Left renal cortex interstitium (tissue), 4 donors: ENCODE results near the gene ICOS. TPM values are rescaled to one million over a fixed set of nuclear protein-coding genes. Genes with fewer than 3 reads are reported as not detected.
"Not testable (repeated sequence)": the region's sequence is repeated elsewhere in the genome, so short reads cannot be mapped to it uniquely, and the experiment has no call there.

Experiments used
- DNase-seq, 4 donors: peaks; one replicate each; pipeline ENCODE4 v3.0.0-alpha.2; 2013; ENCODE audit warnings: low read depth in 4 of 4, low spot score in 2 of 4, missing footprints in 1 of 4
- polyA plus RNA-seq, 4 donors: library from polyadenylated mRNA; unstranded; fragments of 120-200 nt; gene quantifications; one replicate each; pipeline ENCODE4 v1.2.1, GENCODE V29; 2013; ENCODE audit not compliant: insufficient read length in 4 of 4

The ICOS gene
- polyA plus RNA-seq, 4 donors: not detected

DNA sequence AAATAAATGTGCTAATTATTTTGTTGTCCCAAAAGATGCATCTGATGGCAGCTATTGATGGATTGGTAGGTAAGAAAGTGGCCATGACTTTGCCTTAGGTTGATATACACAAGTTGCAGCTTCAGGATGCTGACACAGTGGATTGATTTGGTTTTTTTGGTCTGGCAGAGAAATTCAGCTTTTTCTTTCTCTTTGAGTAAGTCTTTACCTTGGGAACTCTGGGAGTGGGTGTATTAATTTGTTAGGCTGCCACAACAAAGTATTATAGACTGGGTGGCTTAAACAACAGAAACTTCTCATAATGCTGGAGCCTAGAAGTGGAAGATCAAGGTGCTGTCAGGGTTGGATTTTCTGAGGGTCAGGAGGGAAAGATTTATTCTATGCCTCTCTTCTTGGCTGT, 19.8 kb upstream of the ICOS start:
- DNase-seq: no peak

DNA sequence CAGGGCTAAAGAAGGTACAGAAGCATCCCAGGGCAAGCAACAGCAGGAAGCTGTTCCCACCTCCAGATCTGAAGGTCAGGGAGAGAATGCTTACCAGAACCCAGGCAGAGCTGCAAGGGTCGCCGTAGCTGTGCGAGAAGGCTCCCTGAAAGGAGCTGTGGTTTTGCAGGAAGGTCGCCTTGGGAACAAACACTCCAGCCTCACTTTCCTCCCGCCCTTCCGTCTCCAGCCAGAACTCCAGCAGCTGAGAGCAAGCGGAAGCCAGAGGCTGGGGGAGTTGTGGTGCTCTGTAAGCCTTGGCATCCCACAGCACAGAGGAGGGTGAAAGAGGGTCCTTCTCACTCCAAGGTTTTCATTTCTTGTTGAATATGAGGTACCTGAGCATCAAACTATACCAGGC, 18.3 kb upstream of the ICOS start:
- peak in 2 of 4 donors; percentile 31 for DNase-seq

DNA sequence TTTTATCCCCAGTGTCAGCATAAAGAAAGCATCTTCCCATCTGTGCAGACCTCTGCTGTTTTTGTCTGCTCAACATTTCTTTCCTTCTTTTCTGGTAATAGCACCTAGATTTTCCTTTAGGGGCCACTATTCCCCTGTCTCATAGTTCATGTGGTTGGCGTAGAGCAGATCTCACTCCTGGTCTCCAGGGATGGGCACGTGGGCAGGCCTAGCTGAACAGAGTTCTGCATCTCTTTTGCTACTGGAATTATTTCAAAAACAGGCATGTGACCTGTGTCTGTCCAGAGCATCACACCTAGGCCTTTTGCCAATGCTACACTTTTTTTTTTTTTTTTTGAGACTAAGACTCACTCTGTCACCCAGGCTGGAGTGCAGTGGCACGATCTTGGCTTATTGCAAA, 17.7 kb upstream of the ICOS start:
- DNase-seq: no peak

DNA sequence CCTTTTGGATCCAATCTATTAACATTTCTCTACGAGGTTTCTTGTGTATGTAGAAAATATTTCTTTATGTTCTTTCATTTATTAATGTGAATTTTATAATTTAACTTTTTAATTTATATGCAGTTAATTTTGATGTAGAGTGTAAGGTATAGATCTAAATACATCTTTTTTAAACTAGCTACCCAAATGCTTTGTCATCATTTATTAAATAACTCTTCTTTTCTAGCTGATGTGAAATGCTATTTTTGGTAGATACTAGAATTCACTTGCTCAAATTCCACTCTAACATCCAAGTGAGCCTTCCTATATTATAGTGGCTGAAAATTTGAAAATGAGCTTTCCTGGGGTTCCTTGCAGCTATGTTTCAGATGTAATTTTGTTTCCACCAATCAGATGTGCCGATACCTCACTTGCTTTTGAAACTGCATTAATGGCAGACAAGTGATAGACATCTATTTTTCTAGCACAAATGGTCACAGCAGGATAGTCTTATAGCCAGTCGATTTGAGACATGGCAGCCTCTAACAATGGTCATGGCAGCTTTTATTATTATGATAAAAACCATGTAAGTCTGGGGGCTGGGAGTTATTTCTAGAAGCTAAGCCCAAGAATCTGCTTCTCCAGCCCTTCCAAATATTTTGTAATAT, 10.9 kb upstream of the ICOS start:
- DNase-seq: no peak

DNA sequence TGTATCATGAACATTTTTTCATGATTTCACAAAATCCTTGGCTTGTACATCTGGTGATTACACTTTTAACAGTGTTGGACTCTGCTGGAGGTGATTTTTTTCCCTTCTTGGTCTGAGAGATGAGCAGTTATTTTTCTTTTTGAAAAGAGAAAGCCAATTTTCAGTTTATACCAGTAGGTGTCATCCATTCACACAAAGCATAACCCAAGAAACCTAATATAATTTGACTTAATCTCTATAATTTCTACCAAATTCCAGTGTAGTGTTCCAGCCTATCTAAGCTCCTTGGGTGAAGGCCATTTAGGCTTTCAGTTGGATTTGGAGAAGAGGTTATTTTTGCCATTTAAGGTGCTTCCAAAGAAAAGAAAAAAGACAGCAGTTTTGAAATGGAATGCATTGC, 7.7 kb upstream of the ICOS start:
- no peak for DNase-seq

DNA sequence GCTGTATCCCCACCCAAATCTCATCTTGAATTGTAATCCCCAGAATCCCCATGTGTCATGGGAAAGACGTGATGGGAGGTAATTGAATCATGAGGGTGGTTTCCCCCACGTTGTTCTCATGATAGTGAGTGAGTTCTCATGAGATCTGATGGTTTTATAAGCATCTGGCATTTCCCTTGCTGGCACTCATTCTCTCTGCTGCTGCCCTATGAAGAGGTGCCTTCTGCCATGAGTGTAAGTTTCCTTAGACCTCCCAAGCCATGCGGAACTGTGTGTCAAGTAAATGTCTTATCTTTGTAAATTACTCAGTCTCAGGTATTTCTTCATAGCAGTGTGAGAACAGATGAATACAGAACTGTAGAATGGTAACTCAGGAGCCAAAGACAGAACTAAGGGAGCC, 5.3 kb upstream of the ICOS start:
- DNase-seq: not testable (repeated sequence)

DNA sequence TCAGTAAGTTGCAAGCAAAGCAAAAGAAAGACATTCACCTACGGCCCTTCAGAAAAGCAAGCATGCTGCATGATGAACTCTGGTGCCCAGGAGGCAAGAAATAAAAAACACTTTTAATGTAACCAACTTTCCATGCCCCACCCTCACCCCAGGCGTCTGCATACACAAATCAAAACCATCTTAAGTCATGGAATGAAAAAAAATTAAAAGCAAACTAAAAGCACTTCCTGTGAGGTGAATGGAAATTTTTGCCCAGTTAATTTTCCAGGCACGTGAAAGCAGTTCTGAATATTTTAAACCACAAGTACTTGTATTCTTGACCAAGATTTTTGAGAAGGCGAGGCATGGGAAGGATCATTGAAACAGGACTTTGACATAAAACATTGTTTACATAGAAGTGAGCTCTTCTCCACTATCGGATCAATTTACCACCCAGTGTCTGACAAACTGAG, 2.5 kb upstream of the ICOS start:
- no peak for DNase-seq

DNA sequence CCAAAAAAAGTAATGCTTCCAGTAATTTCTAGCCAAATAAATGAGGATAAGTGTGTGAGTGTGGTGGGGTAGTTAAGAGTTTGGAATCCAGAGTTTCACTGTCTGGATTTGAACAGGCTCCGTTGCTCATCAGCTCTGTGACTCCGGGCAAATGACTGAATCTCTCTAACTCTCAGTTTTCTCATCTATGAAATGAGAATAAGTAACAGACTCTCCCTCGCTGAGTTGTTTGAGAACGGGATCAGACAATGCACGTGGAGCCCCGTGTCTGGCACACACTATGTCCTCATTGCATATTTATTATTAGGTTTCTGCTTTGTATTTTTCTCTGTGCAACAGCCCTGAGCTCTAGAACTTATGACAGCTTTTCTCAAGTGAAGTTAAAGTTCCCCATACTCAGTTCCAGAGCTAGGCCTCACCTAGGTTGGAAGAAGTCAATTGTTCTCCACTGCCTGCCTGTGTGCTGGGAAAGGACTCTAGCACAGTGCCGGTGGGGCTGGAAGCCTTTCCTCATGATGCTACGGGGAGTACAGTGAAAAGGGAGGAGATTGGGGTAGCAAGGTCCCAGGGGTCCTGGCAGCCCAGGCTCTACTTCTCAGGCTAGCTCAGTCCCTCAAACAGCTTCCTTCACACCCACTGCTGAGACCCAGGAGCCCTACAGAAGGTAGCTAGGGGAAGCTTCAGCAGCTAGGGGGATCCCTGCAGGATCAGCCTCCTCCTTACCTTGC, 1.7 kb upstream of the ICOS start:
- DNase-seq: no peak

DNA sequence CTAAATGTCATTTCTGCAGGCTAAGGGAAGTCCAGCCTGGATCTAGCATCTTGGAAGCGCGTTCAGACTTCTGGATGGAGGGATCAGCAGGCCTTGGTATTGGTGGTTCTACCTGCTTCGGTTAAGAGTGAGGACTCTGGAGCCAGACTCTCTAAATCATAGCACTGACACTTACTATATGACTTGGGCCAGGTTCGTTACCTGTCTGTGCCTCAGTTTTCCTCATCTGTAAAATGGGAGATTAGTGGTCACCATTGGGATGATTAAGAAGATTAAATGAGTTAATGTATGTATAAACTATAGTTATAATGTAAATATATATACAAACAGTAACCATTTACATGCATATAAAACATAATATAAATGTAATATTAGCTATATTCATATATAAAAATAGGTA, 995 bp upstream of the ICOS start:
- DNase-seq: no peak

DNA sequence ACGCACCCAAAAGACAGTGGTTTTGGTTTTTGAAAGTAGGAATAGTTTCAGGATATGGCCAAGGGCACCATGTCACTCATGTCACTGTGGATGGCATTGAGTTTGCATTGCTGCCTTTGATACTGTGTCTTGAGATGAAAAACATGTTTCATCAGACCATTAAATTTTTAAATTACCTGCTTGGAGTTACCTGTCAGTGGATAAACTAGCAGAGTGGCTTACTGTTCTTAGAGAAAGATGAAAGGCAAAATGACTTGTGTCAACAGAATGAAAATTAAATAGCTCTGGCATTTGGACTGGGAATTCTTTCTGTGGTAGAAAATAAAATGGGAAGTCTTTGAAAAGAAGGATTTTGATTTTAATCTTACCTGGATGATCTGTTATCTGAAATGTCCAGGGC, 386 bp downstream of the ICOS start:
- no peak for DNase-seq

DNA sequence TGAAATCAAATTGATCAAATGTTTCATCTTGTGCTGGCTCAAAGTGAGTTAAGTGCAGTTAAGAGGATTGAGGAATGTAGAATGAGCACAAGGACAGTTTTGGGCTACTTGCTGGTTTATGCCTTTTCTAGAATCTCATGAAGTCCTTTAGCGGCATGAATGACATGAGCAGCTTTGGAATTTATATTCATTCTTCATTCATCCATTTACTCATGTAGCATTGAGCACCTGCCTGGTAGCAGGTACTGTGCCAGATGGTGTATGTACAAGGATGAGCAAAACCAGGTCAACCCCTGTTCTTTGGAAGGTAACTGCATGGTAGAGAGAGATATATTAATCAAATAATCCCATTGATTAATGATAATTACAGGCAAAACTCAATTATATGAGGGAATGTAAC, 1.2 kb downstream of the ICOS start:
- DNase-seq: no peak

DNA sequence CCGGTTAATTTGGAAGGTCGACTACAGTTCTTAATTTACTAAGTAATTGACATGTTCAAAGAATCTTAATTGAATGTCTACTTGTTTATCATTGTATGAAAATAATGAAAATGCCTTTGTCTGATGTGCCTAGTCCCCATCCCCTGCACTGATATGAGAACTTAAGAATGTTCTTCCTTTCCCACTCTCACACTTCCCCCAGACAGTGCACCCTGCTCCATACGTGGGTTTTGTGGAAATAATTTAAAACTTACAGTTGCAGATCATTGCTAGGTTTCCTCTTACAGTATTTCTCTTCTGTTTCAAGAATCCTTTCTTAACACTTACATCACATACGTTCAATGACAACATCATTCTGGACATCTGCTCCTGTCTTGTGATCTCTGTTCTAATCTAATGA, 3.5 kb downstream of the ICOS start:
- no peak for DNase-seq

DNA sequence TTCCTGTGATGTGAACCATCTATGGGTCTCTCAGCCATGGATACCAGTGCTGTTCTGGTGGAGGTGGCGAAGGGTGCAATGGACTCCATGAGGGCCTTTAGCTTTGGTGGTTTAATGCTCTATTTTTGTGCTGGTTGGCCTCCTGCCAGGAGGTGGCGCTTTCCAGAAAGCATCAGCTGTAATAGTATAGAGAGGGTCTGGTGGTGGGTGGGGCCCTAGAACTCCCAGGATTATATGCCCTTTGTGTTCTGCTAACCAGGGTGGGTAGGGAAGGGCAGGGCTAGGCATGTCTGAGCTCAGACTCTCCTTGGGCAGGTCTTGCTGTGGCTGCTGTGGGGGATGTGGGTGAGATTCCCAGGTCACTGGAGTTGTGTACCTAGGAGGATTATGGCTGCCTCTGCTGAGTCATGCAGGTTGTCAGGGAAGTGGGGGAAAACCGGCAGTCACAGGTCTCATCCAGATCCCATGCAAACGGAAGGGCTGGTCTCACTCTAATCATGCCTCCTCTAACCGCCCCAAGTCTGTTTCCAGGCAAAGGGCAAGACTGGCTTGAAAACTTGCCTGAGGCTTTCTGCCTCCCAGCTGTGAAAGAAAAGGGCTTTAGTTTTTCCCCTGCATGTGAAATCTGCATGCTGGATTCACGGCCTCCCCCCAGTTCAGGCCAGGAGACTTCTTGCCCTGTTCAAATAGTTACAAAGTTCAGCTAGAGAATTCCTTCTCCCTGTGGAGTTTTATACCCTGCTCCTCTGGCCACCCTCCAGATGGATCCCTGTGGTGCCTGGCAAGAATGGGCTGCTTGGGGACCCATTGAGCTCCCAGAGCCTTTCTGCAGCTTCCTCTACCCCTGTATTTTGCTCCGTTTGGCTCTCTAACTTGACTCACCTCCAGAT, 7.2 kb downstream of the ICOS start:
- DNase-seq: not testable (repeated sequence)

DNA sequence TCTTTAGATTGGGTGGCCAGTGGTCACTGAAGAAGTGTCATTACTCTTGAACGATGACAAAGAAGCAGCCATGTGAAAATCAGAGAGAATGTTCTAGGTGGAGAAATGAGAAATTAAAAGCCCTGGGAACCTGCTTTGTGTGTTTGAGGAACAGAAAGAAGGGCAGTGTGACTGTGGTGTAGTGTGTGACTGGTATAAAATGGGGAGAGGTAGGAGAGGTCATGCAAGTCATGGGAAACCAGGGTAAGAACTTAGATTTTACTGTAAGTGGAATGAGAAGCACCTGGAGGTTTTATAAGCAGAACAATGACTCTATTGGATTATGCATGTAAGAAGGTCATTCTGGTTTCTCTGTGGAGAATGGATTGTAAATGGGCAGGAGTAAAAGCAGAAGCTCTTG, 12.2 kb downstream of the ICOS start:
- no peak for DNase-seq

DNA sequence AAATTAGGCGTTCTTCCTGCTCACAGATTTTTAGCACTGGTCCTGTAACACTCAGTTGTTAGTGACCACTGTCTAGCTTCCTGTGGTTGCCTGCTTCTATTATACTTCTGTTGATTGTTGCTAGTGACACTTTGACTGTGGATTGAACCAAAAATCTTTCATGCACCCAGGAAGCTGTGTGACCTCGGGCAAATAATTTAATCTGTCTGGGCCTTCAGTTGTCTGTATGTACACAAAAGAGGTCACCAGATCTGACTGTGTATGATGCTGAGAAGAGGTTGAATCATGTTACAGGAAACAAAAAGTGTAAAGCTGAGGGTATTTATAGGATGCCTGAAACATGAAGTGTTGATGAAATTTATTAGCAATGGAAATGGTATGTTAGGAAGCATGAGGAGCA, 12.7 kb downstream of the ICOS start:
- no peak for DNase-seq

DNA sequence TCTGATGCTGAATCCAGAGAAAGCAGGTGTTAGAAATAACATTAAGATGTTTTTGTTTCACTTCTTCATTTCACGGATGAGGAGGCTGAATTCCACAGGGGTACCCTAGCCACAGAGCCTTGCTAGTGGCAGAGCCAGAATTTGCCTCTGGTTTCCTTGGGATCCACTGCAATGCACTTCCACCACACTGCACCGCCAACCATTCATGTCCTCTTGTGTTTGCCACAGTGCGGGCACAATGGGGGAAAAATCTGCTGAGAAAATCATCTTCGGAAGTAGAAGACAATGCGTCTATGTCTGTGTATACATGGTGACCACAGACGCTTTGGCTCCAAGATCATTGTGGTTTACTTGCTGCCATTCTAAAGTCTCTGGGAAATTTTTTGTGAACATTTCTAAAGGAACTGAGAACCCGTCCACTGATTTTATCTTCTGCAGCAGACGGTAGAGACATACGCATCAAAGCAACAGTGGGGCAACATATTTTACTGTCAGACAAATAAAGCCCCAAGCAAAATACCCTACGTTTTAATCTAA, 14.9 kb downstream of the ICOS start:
- no peak for DNase-seq

DNA sequence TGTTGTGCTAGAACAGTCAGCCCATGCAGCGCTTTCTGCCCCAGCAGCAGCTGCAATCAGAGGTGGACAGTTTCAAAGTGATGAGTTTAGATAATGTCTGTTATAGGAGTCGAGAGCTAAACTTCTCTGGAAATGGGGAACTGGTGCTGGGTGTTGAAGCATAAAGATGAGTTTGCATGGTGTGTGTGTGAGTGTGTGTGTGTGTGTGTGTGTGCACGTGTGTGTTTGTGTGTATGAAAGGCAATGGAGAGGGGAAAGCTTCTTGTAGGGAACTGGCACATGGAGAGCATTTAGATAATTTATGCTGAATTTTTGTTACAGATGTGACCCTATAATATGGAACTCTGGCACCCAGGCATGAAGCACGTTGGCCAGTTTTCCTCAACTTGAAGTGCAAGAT, 22.7 kb downstream of the ICOS start:
- DNase-seq: no peak

DNA sequence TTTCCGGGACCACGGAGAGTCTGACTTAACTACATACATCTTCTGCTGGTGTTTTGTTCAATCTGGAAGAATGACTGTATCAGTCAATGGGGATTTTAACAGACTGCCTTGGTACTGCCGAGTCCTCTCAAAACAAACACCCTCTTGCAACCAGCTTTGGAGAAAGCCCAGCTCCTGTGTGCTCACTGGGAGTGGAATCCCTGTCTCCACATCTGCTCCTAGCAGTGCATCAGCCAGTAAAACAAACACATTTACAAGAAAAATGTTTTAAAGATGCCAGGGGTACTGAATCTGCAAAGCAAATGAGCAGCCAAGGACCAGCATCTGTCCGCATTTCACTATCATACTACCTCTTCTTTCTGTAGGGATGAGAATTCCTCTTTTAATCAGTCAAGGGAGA, 23.1 kb downstream of the ICOS start:
- no peak for DNase-seq

DNA sequence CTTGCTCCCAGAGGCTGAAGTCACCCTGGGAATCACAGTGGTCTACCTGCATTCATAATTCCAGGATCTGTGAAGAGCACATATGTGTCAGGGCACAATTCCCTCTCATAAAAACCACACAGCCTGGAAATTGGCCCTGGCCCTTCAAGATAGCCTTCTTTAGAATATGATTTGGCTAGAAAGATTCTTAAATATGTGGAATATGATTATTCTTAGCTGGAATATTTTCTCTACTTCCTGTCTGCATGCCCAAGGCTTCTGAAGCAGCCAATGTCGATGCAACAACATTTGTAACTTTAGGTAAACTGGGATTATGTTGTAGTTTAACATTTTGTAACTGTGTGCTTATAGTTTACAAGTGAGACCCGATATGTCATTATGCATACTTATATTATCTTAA, 24.2 kb downstream of the ICOS start:
- DNase-seq: no peak

DNA sequence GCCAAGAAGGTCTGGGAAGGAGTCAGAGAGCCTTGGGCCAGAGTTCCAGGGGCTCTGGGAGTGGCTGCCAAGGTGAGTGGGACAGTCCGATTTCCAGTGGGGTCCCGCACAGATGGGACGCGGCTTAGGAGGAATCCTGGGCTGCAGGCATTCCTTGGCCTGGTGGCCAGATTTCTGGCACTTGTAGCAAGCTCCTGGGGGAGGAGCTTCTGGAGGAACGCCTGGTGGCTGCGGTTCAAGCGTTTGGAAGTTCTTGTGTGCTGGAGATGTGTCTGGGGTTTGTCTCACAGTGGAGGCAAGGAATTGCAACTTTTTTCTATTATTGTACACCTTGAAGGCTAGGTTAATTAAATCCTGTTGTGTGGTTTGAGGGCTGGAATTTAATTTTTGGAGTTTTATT, 28.6 kb downstream of the ICOS start:
- not testable (repeated sequence) for DNase-seq

DNA sequence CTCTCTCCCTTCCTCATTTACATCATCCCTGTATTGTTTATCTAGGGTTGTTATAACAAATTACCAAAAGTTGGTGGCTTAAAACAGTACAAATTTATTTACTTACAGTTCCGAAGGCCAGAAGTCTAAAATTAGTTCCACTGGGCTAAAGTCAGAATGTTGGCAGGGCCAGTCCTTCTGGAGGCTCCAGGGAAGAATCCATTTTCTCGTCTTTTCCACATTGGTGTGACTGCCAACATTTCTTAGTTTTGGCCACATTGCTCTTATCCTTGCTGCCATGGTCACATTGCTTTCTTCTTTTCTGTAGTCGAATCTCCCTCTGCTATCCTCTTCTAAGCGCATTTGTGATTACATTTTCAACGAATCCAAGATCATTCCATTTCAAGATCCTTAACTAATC, 34.7 kb downstream of the ICOS start:
- DNase-seq: no peak
